H1 (cell line): ENCODE results near the gene SAXO1. TPM values are rescaled to one million over a fixed set of nuclear protein-coding genes. Genes with fewer than 3 reads are reported as not detected.

Experiments used
- CTCF ChIA-PET: fragments of 300-600 bp; sonication (Branson Sonifier 250); formaldehyde crosslinking; loops from one replicate; lab custom pipeline; 2021; ENCODE audit not compliant: partially characterized antibody; lab: Charles Lee
- POLR2A ChIA-PET: fragments of 300-600 bp; sonication (Branson Sonifier 250); formaldehyde crosslinking; loops from one replicate; lab custom pipeline; 2021; ENCODE audit warnings: inconsistent platforms; ENCODE audit not compliant: partially characterized antibody; lab: Charles Lee
- DNase-seq, 2 experiments: peaks; one replicate each; pipeline versions ENCODE4 v3.0.0 to v3.0.0-alpha.2; 2010 to 2022; ENCODE audit warnings: low spot score in 2 of 2, low read depth in 1 of 2, mixed read lengths in 1 of 2
- FAIRE-seq: peaks from 2 replicates; lab custom pipeline; 2011; peaks lifted over from hg19 to GRCh38; lab: Jason Lieb, UNC
- H2AFZ ChIP-seq: 2 replicates; pipeline ENCODE4 v1.8.1; 2012; ENCODE audit warnings: low read length, inconsistent platforms
- H2AK5ac ChIP-seq: 2 replicates; pipeline ENCODE4 v1.6.1; 2013; ENCODE audit warnings: low read depth, low read length
- H2BK120ac ChIP-seq: replicated peaks from 2 replicates; pipeline ENCODE3; 2013; ENCODE audit warnings: low read depth, low read length, inconsistent platforms
- H2BK12ac ChIP-seq: 2 replicates; pipeline ENCODE4 v1.6.1; 2013; ENCODE audit warnings: low read depth, low read length
- H2BK15ac ChIP-seq: 2 replicates; pipeline ENCODE4 v1.6.1; 2013; ENCODE audit warnings: low read length
- H2BK20ac ChIP-seq: 2 replicates; pipeline ENCODE4 v1.6.1; 2013; ENCODE audit warnings: low read length
- H2BK5ac ChIP-seq: 2 replicates; pipeline ENCODE4 v1.6.1; 2013; ENCODE audit warnings: low read depth, low read length
- H3K14ac ChIP-seq: 2 replicates; pipeline ENCODE4 v1.6.1; 2013; ENCODE audit warnings: inconsistent platforms; ENCODE audit not compliant: insufficient read length
- H3K18ac ChIP-seq: 2 replicates; pipeline ENCODE4 v1.6.1; 2013; ENCODE audit warnings: low read length; ENCODE audit errors: extremely low read depth
- H3K23ac ChIP-seq: 2 replicates; pipeline ENCODE4 v1.6.1; 2013; ENCODE audit warnings: inconsistent platforms; ENCODE audit not compliant: insufficient read length
- H3K23me2 ChIP-seq: 2 replicates; pipeline ENCODE4 v1.6.1; 2013; ENCODE audit warnings: low read depth, low read length
- H3K27ac ChIP-seq: 2 replicates; pipeline ENCODE4 v1.6.1; 2011; ENCODE audit warnings: low read depth, low read length, inconsistent platforms
- H3K27me3 ChIP-seq, 4 experiments: replicated peaks in 1 of 4; 1 replicate in 1 of 4; 2 replicates in 3 of 4; pipeline versions ENCODE4 v1.6.1 to v1.8.1; 2011 to 2013; ENCODE audit warnings: low read length in 3 of 4, mild to moderate bottlenecking in 3 of 4, inconsistent platforms in 2 of 4, mixed read lengths in 2 of 4, moderate library complexity in 1 of 4; ENCODE audit not compliant: control insufficient read depth in 3 of 4, insufficient read depth in 3 of 4; ENCODE audit errors: extremely low read depth in 1 of 4
- H3K36me3 ChIP-seq, 4 experiments: 2 replicates each; pipeline versions ENCODE4 v1.6.1 to v1.8.1; 2011 to 2013; ENCODE audit warnings: mild to moderate bottlenecking in 4 of 4, low read length in 3 of 4, moderate library complexity in 2 of 4, control low read depth in 1 of 4, inconsistent platforms in 1 of 4; ENCODE audit not compliant: insufficient read depth in 4 of 4, control insufficient read depth in 2 of 4
- H3K4ac ChIP-seq: replicated peaks from 2 replicates; pipeline ENCODE3; 2013; ENCODE audit warnings: low read length, low read depth, mixed read lengths, inconsistent platforms; ENCODE audit not compliant: insufficient read length
- H3K4me1 ChIP-seq, 4 experiments: replicated peaks in 1 of 4; 1 replicate in 1 of 4; 2 replicates in 3 of 4; pipeline versions ENCODE4 v1.6.1 to v1.8.1; 2011 to 2013; ENCODE audit warnings: low read length in 3 of 4, inconsistent platforms in 2 of 4, mixed read lengths in 1 of 4; ENCODE audit not compliant: insufficient read depth in 4 of 4, control insufficient read depth in 3 of 4
- H3K4me2 ChIP-seq, 2 experiments: 2 replicates each; pipeline versions ENCODE4 v1.6.1 to v1.8.1; 2011 to 2013; ENCODE audit warnings: low read depth in 2 of 2, low read length in 2 of 2, control low read depth in 1 of 2, inconsistent platforms in 1 of 2, mild to moderate bottlenecking in 1 of 2; ENCODE audit not compliant: insufficient read depth in 1 of 2
- H3K4me3 ChIP-seq, 4 experiments: fragments of 200-600, 300-600 bp in 1 of 4; sonication (generic), shearing (Covaris generic), sonication (Bioruptor Twin) in 1 of 4; 2 replicates each; pipeline versions ENCODE4 v1.5.1 to v1.8.1; 2011 to 2016; ENCODE audit warnings: low read length in 4 of 4, low read depth in 3 of 4, control low read depth in 2 of 4, inconsistent platforms in 2 of 4, mild to moderate bottlenecking in 2 of 4, mixed read lengths in 1 of 4, moderate library complexity in 1 of 4; ENCODE audit not compliant: insufficient read depth in 2 of 4; ENCODE audit errors: extremely low read depth in 1 of 4
- H3K56ac ChIP-seq: replicated peaks from 2 replicates; pipeline ENCODE3; 2013; ENCODE audit warnings: low read depth, mild to moderate bottlenecking, mixed read lengths, low read length, inconsistent platforms; ENCODE audit not compliant: insufficient read length
- H3K79me1 ChIP-seq: 2 replicates; pipeline ENCODE4 v1.6.1; 2013; ENCODE audit warnings: low read depth, low read length, control low read depth
- H3K79me2 ChIP-seq, 2 experiments: 2 replicates each; pipeline versions ENCODE4 v1.6.1 to v1.8.1; 2012 to 2013; ENCODE audit warnings: low read length in 2 of 2, mild to moderate bottlenecking in 2 of 2, inconsistent platforms in 1 of 2; ENCODE audit not compliant: insufficient read depth in 2 of 2, control insufficient read depth in 1 of 2
- H3K9ac ChIP-seq, 4 experiments: replicated peaks in 1 of 4; 1 replicate in 1 of 4; 2 replicates in 3 of 4; pipeline versions ENCODE4 v1.6.1 to v1.8.1; 2011 to 2013; ENCODE audit warnings: low read depth in 3 of 4, low read length in 3 of 4, control low read depth in 2 of 4, mild to moderate bottlenecking in 2 of 4, moderate library complexity in 2 of 4, inconsistent platforms in 1 of 4; ENCODE audit errors: extremely low read depth in 1 of 4
- H3K9me3 ChIP-seq, 2 experiments: 2 replicates each; pipeline versions ENCODE4 v1.6.1 to v1.8.1; 2012 to 2013; ENCODE audit warnings: mild to moderate bottlenecking in 2 of 2, moderate library complexity in 2 of 2, control low read depth in 1 of 2, inconsistent platforms in 1 of 2, low read depth in 1 of 2, low read length in 1 of 2, mixed read lengths in 1 of 2; ENCODE audit not compliant: insufficient read depth in 2 of 2
- H4K20me1 ChIP-seq, 2 experiments: replicated peaks in 1 of 2; 2 replicates each; pipeline versions ENCODE3 to v1.8.1; 2011 to 2013; ENCODE audit warnings: inconsistent platforms in 2 of 2, low read length in 2 of 2, mild to moderate bottlenecking in 1 of 2; ENCODE audit not compliant: insufficient read depth in 2 of 2, control insufficient read depth in 1 of 2
- H4K5ac ChIP-seq: 2 replicates; pipeline ENCODE4 v1.6.1; 2013; ENCODE audit warnings: low read length, low read depth, mixed read lengths, inconsistent platforms; ENCODE audit not compliant: insufficient read length
- H4K8ac ChIP-seq: 2 replicates; pipeline ENCODE4 v1.8.0; 2013; ENCODE audit warnings: mild to moderate bottlenecking, moderate library complexity, low read length, inconsistent platforms; ENCODE audit not compliant: insufficient read depth; ENCODE audit errors: extremely low read depth
- H4K91ac ChIP-seq: replicated peaks from 2 replicates; pipeline ENCODE3; 2013; ENCODE audit warnings: low read length, mixed read lengths, inconsistent platforms; ENCODE audit not compliant: insufficient read length
- CREB1 ChIP-seq: IDR thresholded peaks from 2 replicates; pipeline ENCODE4 v1.6.1; 2012; ENCODE audit warnings: inconsistent platforms
- SRF ChIP-seq: IDR thresholded peaks from 2 replicates; pipeline ENCODE4 v1.6.1; 2011; ENCODE audit warnings: mild to moderate bottlenecking, low read depth, low read length, moderate library complexity
- WGBS, 2 experiments: shearing (Covaris generic) in 1 of 2; methylation state at CpG; one replicate each; pipeline versions ENCODE4 v1.1.6 to v1.1.7; 2013 to 2015; ENCODE audit warnings: low lambda C conversion rate in 2 of 2, mixed read lengths in 2 of 2, inconsistent platforms in 1 of 2, low coverage in 1 of 2, missing lambda C conversion rate in 1 of 2; ENCODE audit not compliant: insufficient replicate concordance in 2 of 2, insufficient coverage in 1 of 2, insufficient read length in 1 of 2; ENCODE audit errors: extremely low coverage in 1 of 2, missing lambda C conversion rate in 1 of 2; 5-methylcytosine and 5-hydroxymethylcytosine counted together
- long read RNA-seq, 2 experiments: library from RNA in 1 of 2; library from capped mRNA in 1 of 2; stranded (forward); transcript quantifications; one replicate each; pipeline ENCODE4 v2.0.0, GENCODE V29; 2021; ENCODE audit warnings: inconsistent platforms in 1 of 2
- polyA minus RNA-seq, 3 experiments: library from RNA; depleted of rRNA, polyadenylated mRNA; stranded (reverse); fragments of >200 nt; gene quantifications; 1 replicate in 2 of 3; 2 replicates in 1 of 3; pipeline ENCODE4 v1.2.3, GENCODE V29; 2011
- polyA plus RNA-seq, 7 experiments: library from polyadenylated mRNA; depleted of rRNA in 3 of 7; stranded (reverse) in 5 of 7; unstranded in 2 of 7; fragments of >200 nt in 5 of 7; fragments of 200-250 nt in 2 of 7; gene quantifications; 1 replicate in 5 of 7; 2 replicates in 1 of 7; 4 replicates in 1 of 7; pipeline versions ENCODE4 v1.2.1 to v1.2.3, GENCODE V29; 2011 to 2013; ENCODE audit warnings: missing spikeins in 2 of 7, mixed read lengths in 2 of 7
- total RNA-seq: library from RNA; stranded (reverse); fragmentation: NEBNext Ultra II Directional; extraction: Animal tissue kit (Norgen Biotek cat#: 25700); gene quantifications from 2 replicates; pipeline ENCODE4 v1.2.1, GENCODE V29; 2021

SAXO1 gene
- 0.20 TPM in 1 of 2 replicates, not detected in the other for total RNA-seq
- 0.11 TPM in 2 replicates for polyA plus RNA-seq (2011; rRNA removed)
- 0.10 TPM for polyA plus RNA-seq (2011; cell fraction: cytosol; rRNA removed)
- polyA plus RNA-seq (2011; cell fraction: nucleus; rRNA removed) = 0.23 TPM
- 0.05 TPM in 1 of 4 replicates, not detected in the others for polyA plus RNA-seq (2012, experiment 1 of 2)
- 0.08 TPM for polyA plus RNA-seq (2012, experiment 2 of 2)
- under 0.01 TPM for polyA plus RNA-seq (2013, experiment 1 of 2)
- polyA plus RNA-seq (2013, experiment 2 of 2) = 0.06 TPM
- 0.38 and 0.54 TPM in 2 replicates for polyA minus RNA-seq (2011; rRNA and poly(A)+ RNA removed)
- 0.66 TPM for polyA minus RNA-seq (2011; cell fraction: cytosol; rRNA and poly(A)+ RNA removed)
- 1.1 TPM for polyA minus RNA-seq (2011; cell fraction: nucleus; rRNA and poly(A)+ RNA removed)
- long read RNA-seq, experiment 1 = 0 reads
- long read RNA-seq, experiment 2 = 0 reads

- no peak within 1 kb of the TSS for H2BK15ac ChIP-seq
- H4K8ac ChIP-seq = peak within 1 kb of the TSS; percentile 39; the same call in 1 of the 2 replicates
- no peak for DNase-seq
- no peak within 1 kb of the TSS for H3K14ac ChIP-seq
- no peak within 1 kb of the TSS for H2BK5ac ChIP-seq
- H3K4me3 ChIP-seq = no peak within 1 kb of the TSS
- TF ChIP-seq SRF (no peak), CREB1 (peak; percentile 37; the same call in 1 of the 2 replicates)
- ChIA-PET POLR2A (no interaction called here), CTCF (interaction anchor here (0.6 to 1.7 kb wide), 3 partner anchors 16 to 432 kb away, joined by 3 to 5 read pairs (median 3); partner anchors contain the start of gene RRAGA)
- FAIRE-seq = no peak
- H2AFZ ChIP-seq = no peak within 1 kb of the TSS
- H3K4ac ChIP-seq = no peak within 1 kb of the TSS
- no peaks in the 10 kb centered on the region for H3K23me2 ChIP-seq
- no peak within 1 kb of the TSS for H3K18ac ChIP-seq
- H3K36me3 ChIP-seq = no peaks in the 10 kb centered on the region
- H3K27ac ChIP-seq = no peak within 1 kb of the TSS
- H3K23ac ChIP-seq = no peak within 1 kb of the TSS
- peak within 1 kb of the TSS; percentile 25 for H4K91ac ChIP-seq
- H3K79me1 ChIP-seq = no peaks in the 10 kb centered on the region
- H4K5ac ChIP-seq = no peak within 1 kb of the TSS
- no peaks in the 10 kb centered on the region for H3K4me1 ChIP-seq
- no peak within 1 kb of the TSS for H3K56ac ChIP-seq
- H3K9me3 ChIP-seq = peaks cover 0 to 2% of the 10 kb centered on the region in 2 experiments; a peak in 2 of 4 replicates
- no peak within 1 kb of the TSS for H3K9ac ChIP-seq
- WGBS, 2 experiments = 91% methylated on average over 19 of the region's 20 CpGs; no CpG with 5 or more reads in 1 of the 2 experiments
- no peaks in the 10 kb centered on the region for H3K79me2 ChIP-seq
- H3K4me2 ChIP-seq = no peak within 1 kb of the TSS
- no peak within 1 kb of the TSS for H2AK5ac ChIP-seq
- H2BK20ac ChIP-seq = no peak within 1 kb of the TSS
- H2BK12ac ChIP-seq = no peak within 1 kb of the TSS
- no peaks in the 10 kb centered on the region for H4K20me1 ChIP-seq
- H3K27me3 ChIP-seq = peaks cover 0 to 4% (median 0%) of the 10 kb centered on the region in 4 experiments; a peak in 1 of 7 replicates
- no peak within 1 kb of the TSS for H2BK120ac ChIP-seq
Observed at GRCh38 chr9:19033015-19033414, at the start of gene SAXO1. TSS of gene SAXO1 (minus strand) at chr9:19033209. CDS start at chr9:19032908, 301 bp downstream.
